ENCODE results near the gene WDR33.

WDR33 gene

GRCh38 chr2:127810619-127811396 lies at the start of gene WDR33:
WDR33 (minus strand) TSS chr2:127811171; CDS start chr2:127770981, 40,190 bp downstream.
- TF ChIP-seq CTBP1 (IDR thresholded peaks at IDR 0.05; ENCODE audit: borderline replicate concordance), result no peak
- TF ChIP-seq FOXK2 (IDR thresholded peaks at IDR 0.05), result no peak
- TF ChIP-seq, protein P1, sequence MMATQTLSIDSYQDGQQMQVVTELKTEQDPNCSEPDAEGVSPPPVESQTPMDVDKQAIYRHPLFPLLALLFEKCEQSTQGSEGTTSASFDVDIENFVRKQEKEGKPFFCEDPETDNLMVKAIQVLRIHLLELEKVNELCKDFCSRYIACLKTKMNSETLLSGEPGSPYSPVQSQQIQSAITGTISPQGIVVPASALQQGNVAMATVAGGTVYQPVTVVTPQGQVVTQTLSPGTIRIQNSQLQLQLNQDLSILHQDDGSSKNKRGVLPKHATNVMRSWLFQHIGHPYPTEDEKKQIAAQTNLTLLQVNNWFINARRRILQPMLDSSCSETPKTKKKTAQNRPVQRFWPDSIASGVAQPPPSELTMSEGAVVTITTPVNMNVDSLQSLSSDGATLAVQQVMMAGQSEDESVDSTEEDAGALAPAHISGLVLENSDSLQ (IDR thresholded peaks at IDR 0.05), result no peak
- no peak for TF ChIP-seq ARNT (IDR thresholded peaks at IDR 0.05)
- no peak for TF ChIP-seq TARDBP (IDR thresholded peaks at IDR 0.05)
- no peak for TF ChIP-seq FOXA1 (IDR thresholded peaks at IDR 0.05)
- TF ChIP-seq FOXM1 (IDR thresholded peaks at IDR 0.05; ENCODE audit: borderline replicate concordance), result no peak
- peak; percentile 82 for TF ChIP-seq NFRKB (IDR thresholded peaks at IDR 0.05)
- TF ChIP-seq ZNF384 (IDR thresholded peaks at IDR 0.05), result no peak
- peak; percentile 64 for TF ChIP-seq L3MBTL2 (conservative IDR thresholded peaks at IDR 0.05)
- no peak for TF ChIP-seq SUZ12 (IDR thresholded peaks at IDR 0.05)
- no peak for TF ChIP-seq LEF1 (IDR thresholded peaks at IDR 0.05; ENCODE audit: borderline replicate concordance)
- ChIA-PET POLR2A (interaction anchor here (0.9 to 1.8 kb wide), 3 partner anchors 10 to 109 kb away, joined by 3 to 5 read pairs (median 4); partner anchors contain the start of gene SFT2D3), CTCF (no interaction called here)
- DNase-seq (ENCODE audit: extremely low spot score), result peak; percentile 97

GRCh38 chr2:127860130-127860529 lies 49.2 kb upstream of the WDR33 start:
- no peak for DNase-seq (ENCODE audit: extremely low spot score)
- ChIA-PET CTCF (no interaction called here), POLR2A (no interaction called here)
- no peak for TF ChIP-seq NFRKB (IDR thresholded peaks at IDR 0.05)
- TF ChIP-seq ARNT (IDR thresholded peaks at IDR 0.05), result no peak
- TF ChIP-seq L3MBTL2 (conservative IDR thresholded peaks at IDR 0.05), result no peak
- TF ChIP-seq SP1 (IDR thresholded peaks at IDR 0.05), result no peak
- no peak for TF ChIP-seq CTBP1 (IDR thresholded peaks at IDR 0.05; ENCODE audit: borderline replicate concordance)
- no peak for TF ChIP-seq TARDBP (IDR thresholded peaks at IDR 0.05)
- no peak for TF ChIP-seq FOXK2 (IDR thresholded peaks at IDR 0.05)
- TF ChIP-seq HDGF (IDR thresholded peaks at IDR 0.05; ENCODE audit: borderline replicate concordance), result no peak
- no peak for TF ChIP-seq BHLHE40 (IDR thresholded peaks at IDR 0.05; ENCODE audit: borderline replicate concordance)

GRCh38 chr2:127859712-127860085 lies 48.7 kb upstream of the WDR33 start:
- DNase-seq (ENCODE audit: extremely low spot score), result peak; percentile 46
- POLR2A ChIA-PET, result no interaction called here
- TF ChIP-seq FOXK2 (IDR thresholded peaks at IDR 0.05), result no peak
- TF ChIP-seq, protein P1 (IDR thresholded peaks at IDR 0.05), result peak; percentile 44
- CTCF ChIA-PET, result no interaction called here

DNA sequence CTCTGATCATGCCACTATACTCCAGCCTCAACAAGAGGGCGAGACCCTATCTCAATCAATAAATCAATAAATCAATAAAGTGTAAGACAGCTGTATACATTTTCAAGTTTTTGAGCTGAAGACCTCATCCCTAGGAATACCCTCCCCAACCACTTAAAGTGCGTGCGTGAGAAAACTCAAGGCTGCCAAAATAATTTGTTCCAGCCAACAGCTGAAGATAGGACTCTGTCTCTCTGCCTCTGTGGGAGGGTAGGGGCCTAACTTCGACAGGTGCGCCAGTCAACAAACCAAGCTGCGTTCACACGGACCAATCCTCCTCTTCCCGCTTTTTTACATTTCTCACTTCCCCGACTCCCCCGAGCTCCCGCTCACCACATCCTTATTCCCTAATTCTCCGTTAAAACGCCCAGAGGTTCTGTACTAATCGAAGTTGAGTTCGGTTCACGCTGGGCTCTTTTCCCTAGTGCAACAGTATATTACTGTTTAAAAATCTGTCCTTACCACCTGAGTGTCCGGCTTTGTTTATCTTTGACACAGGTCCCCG lies 46.4 kb upstream of the WDR33 start:
- ChIA-PET CTCF (interaction anchor here (1.2 kb wide), 1 partner anchor 12 kb away, joined by 3 read pairs; no protein-coding TSS in a partner anchor), POLR2A (interaction anchor here (0.7 to 1.7 kb wide), 7 partner anchors 10 to 155 kb away, joined by 3 to 5 read pairs (median 3); no protein-coding TSS in a partner anchor)
- DNase-seq (ENCODE audit: extremely low spot score), result peak; percentile 23
- no peak for TF ChIP-seq BHLHE40 (IDR thresholded peaks at IDR 0.05; ENCODE audit: borderline replicate concordance)
- TF ChIP-seq, protein P1 (IDR thresholded peaks at IDR 0.05), result peak; percentile 51; the same call in 1 of the 2 replicates
- peak; percentile 84 for TF ChIP-seq L3MBTL2 (conservative IDR thresholded peaks at IDR 0.05)

DNA sequence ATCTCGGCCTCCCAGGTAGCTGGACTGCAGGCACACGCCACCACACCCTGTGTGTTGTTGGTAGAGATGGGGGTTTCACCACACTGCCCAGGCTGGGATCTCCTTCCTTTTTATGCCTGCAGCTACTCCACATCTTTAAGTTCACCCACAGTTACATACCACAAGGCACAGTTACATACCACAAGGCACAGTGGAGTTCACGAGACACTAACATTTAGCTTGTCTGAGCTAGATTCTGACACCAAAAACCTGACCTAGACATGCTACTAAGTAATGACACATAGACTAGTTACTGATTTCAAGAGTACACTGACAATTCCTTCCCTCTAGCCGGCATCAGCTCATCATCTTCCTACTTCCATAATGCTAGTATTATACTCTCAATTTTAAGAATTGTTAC lies 42.7 kb upstream of the WDR33 start:
- no peak for DNase-seq (ENCODE audit: extremely low spot score)
- TF ChIP-seq ZNF384 (IDR thresholded peaks at IDR 0.05) (no peak), BHLHE40 (IDR thresholded peaks at IDR 0.05; ENCODE audit: borderline replicate concordance) (no peak), SUZ12 (IDR thresholded peaks at IDR 0.05) (no peak), LEF1 (IDR thresholded peaks at IDR 0.05; ENCODE audit: borderline replicate concordance) (no peak), HDGF (IDR thresholded peaks at IDR 0.05; ENCODE audit: borderline replicate concordance) (no peak), ELF4 (IDR thresholded peaks at IDR 0.05) (no peak), FOXK2 (IDR thresholded peaks at IDR 0.05) (no peak)
- POLR2A ChIA-PET, result no interaction called here
- CTCF ChIA-PET, result no interaction called here

GRCh38 chr2:127852388-127852787 lies 41.4 kb upstream of the WDR33 start:
- CTCF ChIA-PET, result no interaction called here
- DNase-seq (ENCODE audit: extremely low spot score), result no peak
- TF ChIP-seq FOXK2 (IDR thresholded peaks at IDR 0.05), result no peak
- no peak for TF ChIP-seq CTBP1 (IDR thresholded peaks at IDR 0.05; ENCODE audit: borderline replicate concordance)
- no peak for TF ChIP-seq SP1 (IDR thresholded peaks at IDR 0.05)
- no peak for TF ChIP-seq ELF4 (IDR thresholded peaks at IDR 0.05)
- no peak for TF ChIP-seq HDGF (IDR thresholded peaks at IDR 0.05; ENCODE audit: borderline replicate concordance)
- TF ChIP-seq, protein P1 (IDR thresholded peaks at IDR 0.05), result no peak
- TF ChIP-seq LEF1 (IDR thresholded peaks at IDR 0.05; ENCODE audit: borderline replicate concordance), result no peak
- TF ChIP-seq ZNF384 (IDR thresholded peaks at IDR 0.05), result no peak
- POLR2A ChIA-PET, result no interaction called here
